ENCODE results near the gene LARP1.

- TF ChIP-seq ZBTB1 (CRISPR knock-in tag; IDR thresholded peaks at IDR 0.05; ENCODE audit: borderline replicate concordance, low read depth) (no peak), SP1 (CRISPR knock-in tag; IDR thresholded peaks at IDR 0.05) (no peak)
Measured at GRCh38 chr5:154709368-154710305, 45.5 kb upstream of the LARP1 start.
